NCI-H2081 (cell line): ENCODE results near the gene STRA6.

Source experiments
- DNase-seq, 2 experiments: peaks; one replicate each; lab custom pipeline; 2025; lab: John Stamatoyannopoulos, UW

Gene STRA6

DNA sequence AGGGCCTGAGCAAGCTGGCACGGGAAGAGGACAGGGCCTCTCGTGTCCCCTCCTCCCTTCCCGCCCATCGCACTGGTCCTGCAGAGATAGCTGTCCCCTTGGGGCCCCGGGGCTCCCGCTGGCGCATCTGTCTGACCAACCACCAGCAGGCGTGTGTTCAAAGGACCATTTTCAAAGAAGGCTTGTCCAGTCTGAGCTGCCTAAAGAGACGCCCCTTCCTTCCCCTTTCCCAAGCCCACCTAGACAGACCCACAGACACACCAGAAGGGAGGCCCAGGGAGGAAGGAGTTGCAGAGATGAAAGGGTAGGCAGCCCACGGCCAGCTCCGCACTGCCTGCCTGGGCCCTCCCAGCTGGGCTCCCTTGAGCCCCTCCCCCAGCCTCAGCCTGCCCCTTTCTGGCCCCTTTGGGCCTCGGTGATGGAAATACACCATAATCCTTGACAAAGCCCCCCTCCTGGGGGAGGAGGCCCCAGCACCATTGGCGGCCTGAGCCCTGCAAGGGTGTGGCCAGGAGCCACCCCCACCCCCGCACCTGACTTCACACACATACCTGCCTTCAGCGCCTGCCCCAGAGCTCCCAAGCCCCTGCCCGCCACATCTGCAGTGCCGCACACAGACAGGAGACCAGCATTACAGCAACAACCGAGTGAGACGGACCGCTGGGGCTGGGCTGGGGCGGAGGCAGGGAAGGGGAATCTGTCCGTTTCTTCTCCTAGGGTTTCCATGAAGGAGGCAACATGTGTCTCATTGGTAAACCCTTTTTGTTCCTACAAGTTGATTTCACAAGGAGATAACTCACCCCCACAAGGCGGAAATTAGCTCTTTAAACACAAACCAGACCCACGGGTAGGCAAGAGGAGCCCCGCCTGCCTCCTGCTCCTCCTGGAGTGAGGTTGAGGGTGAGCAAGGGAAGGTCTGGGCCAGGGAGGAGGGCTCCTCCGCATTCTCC is at the start of gene STRA6:
Gene STRA6 (minus strand): TSS at position 336 of the 950 bp plus-strand sequence. CDS start 520 bp downstream, outside the sequence.
- no peak for DNase-seq

DNA sequence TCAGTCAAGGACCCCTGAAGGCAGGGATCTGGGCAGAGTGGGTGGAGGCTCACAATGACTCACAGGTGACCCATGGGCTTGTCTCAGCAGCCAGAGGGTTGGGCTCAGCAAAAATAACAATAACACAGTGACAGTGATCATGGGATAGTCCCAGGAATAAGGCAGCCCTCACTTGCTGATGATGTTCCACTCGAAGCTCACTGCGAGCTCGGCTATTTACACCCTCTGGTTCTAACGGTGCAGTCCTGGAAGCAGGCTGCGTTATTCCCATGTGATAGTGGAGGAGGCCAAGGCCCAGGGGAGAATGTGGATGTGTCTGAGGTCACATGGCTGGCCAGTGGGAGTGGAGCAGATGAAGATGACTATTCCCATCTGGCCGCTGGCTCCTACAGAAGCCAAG is 49.7 kb upstream of the STRA6 start:
- no peak for DNase-seq

- peak in 1 of 2 experiments; percentile 45 for DNase-seq
Measured at GRCh38 chr15:74251131-74251811, 48.7 kb upstream of the STRA6 start.

DNA sequence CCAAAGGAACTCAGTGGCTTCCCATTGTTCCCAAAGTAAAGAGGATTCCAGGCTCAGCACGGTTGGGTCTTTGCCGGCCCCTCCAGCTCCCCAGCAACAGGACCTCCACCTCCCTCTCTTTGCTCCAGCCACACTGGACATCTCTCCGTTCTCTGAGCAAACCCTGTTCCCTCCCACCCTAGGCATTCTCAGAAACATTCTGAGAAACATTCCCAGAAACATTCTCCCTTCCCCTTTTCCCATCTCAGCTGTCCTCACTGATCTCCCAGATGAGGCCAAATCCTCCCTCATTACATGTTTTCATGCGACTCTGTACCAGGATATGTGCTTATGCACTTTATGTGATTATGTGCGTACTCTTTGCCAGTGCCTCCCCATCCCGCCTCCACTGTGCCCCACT is 47.7 kb upstream of the STRA6 start:
- DNase-seq: no peak

DNA sequence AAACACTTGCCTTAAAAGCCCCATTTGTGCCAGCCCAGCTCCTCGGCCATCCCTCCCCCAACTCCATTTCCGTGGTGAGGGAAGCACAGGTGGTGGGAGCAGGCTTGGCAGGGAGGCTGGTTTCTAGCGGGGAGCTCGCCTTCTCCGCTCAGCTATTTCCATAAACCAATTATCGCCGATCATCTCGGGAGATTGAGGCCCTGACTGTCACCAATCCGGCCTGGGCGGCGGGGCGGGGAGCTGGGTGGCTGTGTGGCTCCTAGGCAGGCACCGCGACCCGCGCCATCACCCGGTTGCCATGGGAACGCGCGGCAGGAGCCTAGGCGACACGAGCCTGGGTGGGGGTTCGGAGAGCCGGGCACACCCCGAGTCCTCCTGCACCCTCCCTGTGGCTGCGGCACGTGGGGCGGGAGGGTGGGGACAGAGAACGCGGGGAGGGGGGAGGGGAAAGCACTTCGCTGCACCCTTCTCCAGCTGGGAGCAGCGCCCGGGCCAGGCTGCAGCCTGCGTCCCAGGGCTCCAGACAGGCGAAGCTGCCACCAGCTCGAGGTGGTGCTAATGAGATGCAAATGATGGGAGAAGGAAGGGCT is 42.9 kb upstream of the STRA6 start:
- DNase-seq: peak; percentile 96 to 98

GRCh38 chr15:74244822-74245341 is 42.3 kb upstream of the STRA6 start:
- no peak for DNase-seq

GRCh38 chr15:74243431-74243830 is 40.8 kb upstream of the STRA6 start:
- DNase-seq: no peak

DNA sequence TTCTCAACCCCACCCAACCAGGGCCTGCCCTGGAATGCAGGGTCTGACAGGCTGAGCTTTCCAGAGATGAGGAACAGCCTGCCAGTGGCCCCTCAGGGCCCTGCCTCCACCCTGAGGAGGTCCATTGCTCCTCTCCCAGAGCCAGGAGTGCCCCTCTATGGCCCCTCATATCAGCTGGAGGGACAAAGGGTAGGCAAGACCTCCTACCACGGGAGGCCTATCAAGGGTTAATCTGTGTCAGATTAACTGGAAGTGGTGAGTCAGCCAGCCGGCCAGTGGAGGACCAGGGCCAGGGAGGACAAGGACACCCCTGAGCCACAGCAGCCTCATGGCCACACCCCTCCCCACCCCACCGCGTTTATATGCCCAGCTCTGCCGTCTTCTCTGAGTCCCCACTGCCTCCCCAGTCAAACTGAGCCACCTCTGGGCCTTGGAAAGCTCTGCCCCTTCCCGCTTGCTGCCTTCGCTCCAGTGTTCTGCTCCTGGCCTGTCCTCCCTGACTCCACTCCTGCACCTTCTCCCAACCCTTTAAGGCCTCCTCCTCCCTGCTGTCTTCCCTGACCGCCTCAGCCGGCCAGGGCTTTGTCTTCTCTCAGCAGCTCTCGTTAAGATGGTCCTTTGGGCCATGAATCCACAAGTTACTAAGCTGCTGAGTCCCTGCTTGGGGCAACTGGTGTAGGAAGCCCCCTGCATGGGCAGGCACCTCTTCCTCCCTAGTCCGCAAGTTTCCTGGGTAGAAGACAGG is 40.0 kb upstream of the STRA6 start:
- no peak for DNase-seq

- peak; percentile 36 to 51 for DNase-seq
Measured at GRCh38 chr15:74240897-74241614, 38.5 kb upstream of the STRA6 start.

DNA sequence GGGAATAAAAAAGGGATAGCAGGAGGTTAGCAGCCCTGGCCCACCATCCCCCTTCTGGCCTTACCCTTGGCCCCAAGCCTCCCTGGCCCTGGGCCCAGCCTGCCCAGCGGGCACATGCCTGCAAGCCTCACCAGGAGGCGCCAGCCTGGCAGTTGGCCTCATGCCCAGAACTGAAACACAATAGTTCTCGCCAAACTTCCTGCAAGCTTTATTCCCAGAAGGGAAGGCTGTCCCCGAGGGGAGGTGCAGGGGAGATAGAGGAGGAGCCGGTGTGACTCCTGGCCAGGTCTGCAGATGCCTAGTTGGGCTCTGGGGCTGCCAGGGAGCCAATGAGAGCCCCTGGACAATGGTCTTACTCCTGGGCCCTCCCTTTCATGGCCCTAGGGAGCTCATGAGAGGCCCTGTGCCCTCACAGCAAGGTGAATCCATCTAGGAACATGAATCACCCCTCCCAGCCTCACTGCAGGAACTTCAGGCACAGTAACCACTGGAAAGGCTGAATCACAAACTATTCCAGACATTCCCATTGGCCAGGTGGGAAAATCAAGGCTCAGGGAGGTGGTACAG is 37.5 kb upstream of the STRA6 start:
- DNase-seq: peak; percentile 99 to 100

- DNase-seq: peak; percentile 40 to 80
Measured at GRCh38 chr15:74239051-74239705, 36.6 kb upstream of the STRA6 start.

DNA sequence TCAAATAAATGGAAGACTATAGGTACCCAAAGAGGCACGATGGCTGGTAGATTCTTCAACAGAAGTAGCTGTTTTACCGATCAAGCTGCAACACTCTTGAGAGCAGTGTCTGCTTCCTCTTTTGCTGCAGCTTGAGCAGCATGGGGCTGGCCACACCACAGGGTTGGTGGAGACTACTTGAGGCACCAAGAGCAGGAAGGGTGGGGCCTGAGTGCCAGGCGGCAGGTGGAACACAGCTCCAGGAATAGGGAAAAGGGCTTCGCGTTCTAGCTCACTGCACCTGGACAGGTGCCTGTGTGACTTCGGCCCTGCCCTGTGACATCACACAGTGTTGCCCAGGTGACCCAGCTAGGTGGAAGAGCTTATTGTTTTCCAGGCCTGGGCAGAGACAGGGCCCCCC is 33.4 kb upstream of the STRA6 start, which contains the start of gene CCDC33:
Gene CCDC33 (plus strand): TSS at position 365 of the 400 bp plus-strand sequence. CDS start 394 bp downstream, outside the sequence.
- DNase-seq: peak; percentile 30 to 68

DNA sequence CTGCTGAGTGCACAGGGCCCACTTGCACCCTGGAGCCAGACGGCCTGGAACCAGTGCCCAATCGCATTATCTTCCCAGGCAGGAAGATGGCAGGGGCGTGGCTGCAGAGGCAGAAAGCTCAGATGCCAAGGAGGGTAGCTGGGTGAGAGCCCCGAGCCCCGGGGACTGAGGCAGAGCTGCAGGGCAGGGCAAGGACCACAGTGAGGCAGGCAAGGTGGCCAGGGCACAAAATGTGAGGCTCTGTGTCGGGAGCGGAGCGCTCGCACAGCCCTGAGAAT is 31.9 kb upstream of the STRA6 start:
- no peak for DNase-seq

DNA sequence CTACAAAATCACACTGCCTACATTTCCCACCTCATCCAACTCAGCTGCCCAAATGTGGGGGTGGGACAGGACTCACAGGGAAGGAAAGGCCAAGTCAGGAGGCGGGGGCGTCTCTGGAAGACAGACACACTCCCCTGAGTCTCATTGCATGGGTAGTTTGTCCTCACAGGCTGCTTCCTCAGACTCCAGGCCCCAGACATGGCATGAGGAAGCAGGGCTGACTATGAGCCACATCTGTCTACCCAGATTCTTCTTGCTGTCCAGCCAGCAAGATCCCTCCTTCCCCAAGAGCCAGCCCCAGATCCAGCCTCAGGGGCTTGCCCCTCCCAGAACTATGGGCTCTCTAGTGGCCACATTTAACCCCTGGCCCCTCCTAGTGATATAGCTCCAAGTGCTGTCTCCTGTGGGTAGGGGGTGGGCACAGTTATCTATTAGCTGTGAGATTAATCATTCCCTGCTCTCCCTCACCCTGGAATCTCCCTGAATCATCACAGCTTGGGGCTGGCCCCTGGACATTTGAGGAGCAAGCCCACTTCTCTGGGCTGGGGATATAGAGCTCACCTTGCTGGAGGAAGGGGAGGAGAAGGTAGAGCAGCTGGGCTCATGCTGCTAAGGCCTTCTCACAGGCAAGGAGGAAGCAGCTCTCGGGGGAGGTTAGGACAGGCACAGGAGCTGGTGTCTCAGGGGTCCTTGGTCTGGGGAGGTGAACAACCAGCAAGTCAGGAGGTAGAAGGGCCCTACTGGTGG is 31.4 kb upstream of the STRA6 start:
- DNase-seq: no peak

DNA sequence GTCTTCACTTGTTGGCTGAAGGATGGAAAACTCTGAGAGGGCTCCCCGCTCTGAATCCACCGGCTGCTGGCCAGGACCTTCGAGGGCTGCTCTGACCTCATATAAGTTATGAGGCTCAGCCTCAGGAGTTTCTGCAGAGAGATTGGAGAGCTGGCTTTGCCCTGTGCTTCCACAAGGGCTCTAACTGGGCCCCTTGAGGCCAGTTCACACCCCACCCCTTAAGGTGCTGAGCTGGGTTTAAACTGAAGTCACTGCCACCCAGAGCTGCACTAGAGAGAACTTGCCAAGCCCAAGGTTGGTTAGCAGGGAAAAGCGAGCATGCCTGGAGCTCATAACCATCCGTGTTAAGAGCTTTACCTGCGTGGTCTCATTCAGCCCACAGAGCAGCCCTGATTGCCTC is 30.8 kb upstream of the STRA6 start:
- no peak for DNase-seq

GRCh38 chr15:74231475-74231874 is 28.9 kb upstream of the STRA6 start:
- DNase-seq: no peak

DNA sequence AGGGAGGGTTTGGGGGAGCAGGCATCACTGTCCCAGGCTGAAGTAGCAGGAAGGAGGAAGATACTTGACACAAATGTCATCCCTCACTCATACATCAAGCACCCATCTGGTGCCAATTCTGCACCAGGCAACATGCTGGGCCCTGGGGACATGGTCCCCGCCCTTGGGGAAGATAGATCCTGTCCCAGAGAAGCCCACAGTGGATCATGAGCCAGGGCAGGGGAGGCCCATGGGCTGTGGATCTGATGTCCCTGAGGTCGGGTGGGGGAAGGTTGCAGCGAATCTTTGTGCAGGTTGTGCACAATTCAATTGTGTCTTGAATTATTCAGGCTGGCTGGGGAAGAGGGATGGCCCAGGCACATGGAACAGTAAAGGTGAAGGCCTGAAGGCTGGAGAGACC is 27.1 kb upstream of the STRA6 start:
- no peak for DNase-seq

GRCh38 chr15:74228723-74229081 is 26.1 kb upstream of the STRA6 start:
- peak; percentile 67 to 79 for DNase-seq

DNA sequence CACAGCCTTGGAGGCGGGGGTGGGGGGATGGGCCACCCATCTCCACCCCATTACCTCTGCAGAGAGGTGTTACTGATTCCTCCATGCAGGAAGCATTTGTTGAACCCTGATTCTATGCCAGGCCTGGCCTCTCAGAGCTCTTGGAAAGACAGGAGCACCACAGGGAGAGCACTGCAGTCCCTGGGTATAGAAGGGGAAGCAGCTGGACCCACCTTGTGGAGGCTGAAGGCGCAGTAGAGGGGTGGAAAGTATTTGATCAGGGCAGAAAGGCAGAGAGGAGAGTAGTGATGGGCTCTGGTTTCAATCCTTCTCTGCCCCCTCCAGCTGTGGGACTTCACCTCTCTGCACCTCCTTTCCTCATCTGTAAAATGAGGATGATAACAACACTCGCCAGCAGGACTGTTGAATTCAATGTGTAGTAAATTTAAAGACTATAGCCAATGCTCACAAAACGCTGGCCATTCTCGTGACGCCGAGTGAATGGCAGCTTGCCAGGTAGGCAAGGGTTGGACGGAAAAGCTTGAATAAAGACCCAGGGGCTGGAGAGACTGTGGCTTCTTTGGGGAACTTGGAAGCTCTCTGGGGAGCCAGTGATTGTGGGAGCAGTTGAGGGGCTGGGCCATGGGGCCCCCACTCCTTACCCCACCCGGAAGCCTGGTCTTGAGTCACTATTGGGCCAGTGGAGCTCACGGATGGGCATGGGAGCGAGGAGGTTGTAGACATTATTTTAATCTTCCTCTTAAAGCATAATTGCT is 25.6 kb upstream of the STRA6 start:
- peak; percentile 54 to 79 for DNase-seq
